HEK293T (cell line): ENCODE data around the gene RPL35A.
A peak's percentile ranks its signal among the peaks of the same experiment; 100 is the strongest.
"Not testable (repeated sequence)": the region's sequence is repeated elsewhere in the genome, so short reads cannot be mapped to it uniquely, and the experiment has no call there.

Source experiments
- CTCF ChIA-PET: fragments of 350-600 bp; formaldehyde crosslinking; extraction: SDS; loops from one replicate; lab custom pipeline; 2021; ENCODE audit warnings: antibody characterized with exemption, inconsistent platforms; lab: Yijun Ruan, JAX
- POLR2A ChIA-PET: fragments of 350-600 bp; formaldehyde crosslinking; extraction: SDS; loops from one replicate; lab custom pipeline; 2020; ENCODE audit warnings: antibody characterized with exemption, inconsistent platforms; lab: Yijun Ruan, JAX
- DNase-seq: peaks from one replicate; pipeline ENCODE4 v3.0.0; 2012; ENCODE audit warnings: mixed read lengths; ENCODE audit errors: extremely low spot score
- ARNT ChIP-seq: fragments of 450-650 bp; IDR thresholded peaks from 2 replicates; pipeline ENCODE4 v1.6.1; 2017; ENCODE audit warnings: mild to moderate bottlenecking
- BHLHE40 ChIP-seq: fragments of 450-650 bp; IDR thresholded peaks from 2 replicates; pipeline ENCODE4 v1.6.1; 2016; ENCODE audit warnings: mild to moderate bottlenecking, moderate library complexity, borderline replicate concordance
- CTBP1 ChIP-seq: fragments of 450-650 bp; IDR thresholded peaks from 2 replicates; pipeline ENCODE4 v1.6.1; 2016; ENCODE audit warnings: borderline replicate concordance
- ELF4 ChIP-seq: fragments of 450-650 bp; IDR thresholded peaks from 2 replicates; pipeline ENCODE4 v1.6.1; 2017; ENCODE audit warnings: antibody characterized with exemption
- FOXA1 ChIP-seq: fragments of 450-650 bp; IDR thresholded peaks from 2 replicates; pipeline ENCODE4 v1.6.1; 2016; ENCODE audit warnings: mild to moderate bottlenecking
- FOXK2 ChIP-seq: fragments of 450-650 bp; IDR thresholded peaks from 2 replicates; pipeline ENCODE4 v1.6.1; 2016; ENCODE audit warnings: mild to moderate bottlenecking
- FOXM1 ChIP-seq: fragments of 450-650 bp; IDR thresholded peaks from 2 replicates; pipeline ENCODE4 v1.6.1; 2017; ENCODE audit warnings: mild to moderate bottlenecking, borderline replicate concordance
- HDGF ChIP-seq: fragments of 450-650 bp; IDR thresholded peaks from 2 replicates; pipeline ENCODE4 v1.6.1; 2017; ENCODE audit warnings: antibody characterized with exemption, borderline replicate concordance
- L3MBTL2 ChIP-seq: fragments of 450-650 bp; conservative IDR thresholded peaks from 2 replicates; pipeline ENCODE4 v1.6.1; 2016; ENCODE audit warnings: mild to moderate bottlenecking
- LEF1 ChIP-seq: fragments of 450-650 bp; IDR thresholded peaks from 2 replicates; pipeline ENCODE4 v1.6.1; 2017; ENCODE audit warnings: mild to moderate bottlenecking, borderline replicate concordance
- NFRKB ChIP-seq: fragments of 450-650 bp; IDR thresholded peaks from 2 replicates; pipeline ENCODE4 v1.6.1; 2016; ENCODE audit warnings: mild to moderate bottlenecking, moderate library complexity
- PKNOX1 ChIP-seq: fragments of 450-650 bp; IDR thresholded peaks from 2 replicates; pipeline ENCODE4 v1.6.1; 2016
- SP1 ChIP-seq: fragments of 450-650 bp; IDR thresholded peaks from 2 replicates; pipeline ENCODE4 v1.6.1; 2017
- SUZ12 ChIP-seq: fragments of 450-650 bp; IDR thresholded peaks from 2 replicates; pipeline ENCODE4 v1.6.1; 2016; ENCODE audit warnings: mild to moderate bottlenecking
- TARDBP ChIP-seq: fragments of 450-650 bp; IDR thresholded peaks from 2 replicates; pipeline ENCODE4 v1.6.1; 2016
- ZNF384 ChIP-seq: fragments of 450-650 bp; IDR thresholded peaks from 2 replicates; pipeline ENCODE4 v1.6.1; 2016

Gene RPL35A

DNA sequence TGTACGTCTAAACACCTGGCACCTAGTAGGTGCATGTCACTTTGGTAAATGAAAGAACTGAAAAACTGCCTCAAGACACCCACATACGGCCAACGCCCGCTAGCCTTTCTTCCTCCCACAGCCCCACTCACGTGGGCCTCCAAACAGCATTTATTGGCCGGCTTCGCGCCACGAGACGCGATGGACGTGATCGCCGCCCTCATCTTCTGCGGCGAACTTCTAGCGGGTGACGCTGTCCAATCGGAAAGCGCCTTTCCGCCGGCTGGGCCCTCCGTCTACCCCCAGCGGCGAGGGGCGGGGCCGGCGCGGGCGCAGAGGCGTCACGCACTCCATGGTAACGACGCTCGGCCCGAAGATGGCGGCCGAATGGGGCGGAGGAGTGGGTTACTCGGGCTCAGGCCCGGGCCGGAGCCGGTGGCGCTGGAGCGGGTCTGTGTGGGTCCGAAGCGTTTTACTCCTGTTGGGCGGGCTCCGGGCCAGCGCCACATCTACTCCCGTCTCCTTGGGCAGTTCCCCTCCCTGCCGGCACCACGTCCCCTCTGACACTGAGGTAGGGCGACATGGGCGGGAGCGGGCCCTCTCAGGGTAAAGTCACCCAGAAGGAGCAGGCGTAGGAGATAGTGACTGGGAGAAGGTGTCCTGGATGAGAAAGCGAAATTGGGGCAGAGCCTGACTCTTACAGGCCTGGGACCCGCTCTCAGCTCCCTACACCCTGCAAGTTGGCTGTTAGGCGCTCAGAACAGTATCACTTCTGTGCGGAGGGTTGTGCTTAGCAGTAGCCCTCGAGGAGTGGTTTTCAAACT is 10.1 kb downstream of the RPL35A start, which contains the start of gene LMLN:
Gene LMLN (plus strand): TSS at position 327 of the 803 bp plus-strand sequence. CDS start 29 bp downstream, at position 356.
- ChIA-PET POLR2A (interaction anchor here (1.3 kb wide), 1 partner anchor 10 kb away, joined by 3 read pairs; no protein-coding TSS in a partner anchor), CTCF (no interaction called here)
- DNase-seq: peak; percentile 85
- TF ChIP-seq CTBP1 (no peak), L3MBTL2 (peak; percentile 80)

DNA sequence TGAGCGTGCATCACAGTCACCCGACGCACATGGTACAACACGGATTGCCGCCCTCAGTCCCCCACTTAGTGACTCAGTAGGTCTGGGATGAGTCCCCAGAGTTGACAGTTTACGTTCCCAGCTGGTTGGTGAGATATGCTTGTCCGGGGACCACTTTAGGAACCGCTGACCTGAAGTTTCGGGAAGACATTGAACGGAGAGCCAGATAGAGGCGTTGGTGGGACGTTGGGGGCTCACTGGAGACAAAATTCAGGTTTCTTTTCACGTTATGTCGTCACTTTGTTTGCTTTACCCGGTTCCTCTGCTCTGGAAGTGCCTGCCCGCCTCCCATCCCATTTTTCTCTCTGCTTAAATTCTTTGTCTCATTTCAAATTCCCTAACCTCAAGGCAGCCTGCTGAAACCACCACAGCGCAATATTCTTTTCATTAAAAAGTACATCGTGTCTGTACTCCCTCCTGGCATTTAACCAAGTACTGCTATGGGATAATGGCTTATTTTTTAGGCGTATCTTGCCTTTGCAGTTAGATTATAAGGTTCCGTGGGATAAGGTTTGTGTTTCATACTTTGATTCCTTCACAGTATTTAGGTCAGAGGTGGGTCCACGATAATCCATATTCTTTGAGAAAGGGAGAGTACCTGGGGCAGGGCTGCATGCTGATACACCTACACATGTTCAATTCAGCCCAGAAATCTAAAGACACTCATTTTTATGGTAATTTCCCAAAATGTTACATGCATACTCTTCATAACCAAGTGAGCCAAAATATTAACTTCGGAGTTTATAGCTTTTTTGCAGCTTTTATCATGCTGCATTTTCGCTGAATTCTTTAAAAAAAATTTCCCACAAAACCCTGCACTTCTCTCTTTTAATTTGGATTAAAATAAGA is 10.9 kb downstream of the RPL35A start:
- ChIA-PET POLR2A (no interaction called here), CTCF (interaction anchor here (0.9 kb wide), 1 partner anchor 55 kb away, joined by 3 read pairs; no protein-coding TSS in a partner anchor)
- TF ChIP-seq L3MBTL2 (peak; percentile 68), PKNOX1 (no peak)

GRCh38 chr3:197961582-197961945 is 11.6 kb downstream of the RPL35A start:
- no peak for TF ChIP-seq NFRKB
- TF ChIP-seq SP1: no peak
- TF ChIP-seq FOXM1: no peak
- TF ChIP-seq FOXK2: no peak
- no peak for TF ChIP-seq ARNT
- TF ChIP-seq LEF1: no peak
- DNase-seq: no peak
- ChIA-PET POLR2A (no interaction called here), CTCF (interaction anchor here (0.9 kb wide), 1 partner anchor 56 kb away, joined by 3 read pairs; no protein-coding TSS in a partner anchor)

More for the DNA sequence above, 10.9 kb downstream of the RPL35A start:
- DNase-seq: no peak

DNA sequence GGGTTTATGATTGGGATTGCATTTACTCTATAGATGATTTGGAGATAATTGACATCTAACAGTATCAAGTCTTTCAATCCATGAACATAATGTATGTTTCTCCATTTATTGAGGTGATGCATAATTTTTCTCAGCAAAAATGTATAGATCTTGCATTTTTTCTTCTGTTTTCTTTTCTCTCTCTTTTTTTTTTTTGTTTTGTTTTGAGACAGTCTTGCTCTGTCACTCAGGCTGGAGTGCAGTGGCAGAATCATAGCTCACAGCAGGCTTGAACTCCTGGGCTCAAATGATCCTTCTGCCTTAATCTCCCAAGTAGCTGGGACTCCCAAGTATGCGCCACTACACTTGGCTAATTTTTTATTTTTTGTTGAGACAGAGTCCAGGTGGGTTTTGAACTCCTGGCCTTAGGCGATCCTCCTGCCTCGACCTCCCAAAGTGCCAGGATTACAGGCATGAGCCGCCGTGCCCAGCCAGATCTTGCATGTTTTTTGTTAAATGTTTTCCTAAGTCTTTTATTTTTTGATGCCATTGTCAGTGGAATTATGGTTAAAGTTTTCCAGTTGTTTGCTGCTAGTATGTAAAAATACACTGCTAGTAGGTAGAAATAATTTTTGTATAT is 13.1 kb downstream of the RPL35A start:
- no peak for DNase-seq
- TF ChIP-seq PKNOX1 (peak; percentile 71), L3MBTL2 (no peak)
- ChIA-PET CTCF (no interaction called here), POLR2A (no interaction called here)

- DNase-seq, POLR2A ChIA-PET, CTCF ChIA-PET: not testable (repeated sequence)
Observed at GRCh38 chr3:197967337-197967989, 17.5 kb downstream of the RPL35A start.

DNA sequence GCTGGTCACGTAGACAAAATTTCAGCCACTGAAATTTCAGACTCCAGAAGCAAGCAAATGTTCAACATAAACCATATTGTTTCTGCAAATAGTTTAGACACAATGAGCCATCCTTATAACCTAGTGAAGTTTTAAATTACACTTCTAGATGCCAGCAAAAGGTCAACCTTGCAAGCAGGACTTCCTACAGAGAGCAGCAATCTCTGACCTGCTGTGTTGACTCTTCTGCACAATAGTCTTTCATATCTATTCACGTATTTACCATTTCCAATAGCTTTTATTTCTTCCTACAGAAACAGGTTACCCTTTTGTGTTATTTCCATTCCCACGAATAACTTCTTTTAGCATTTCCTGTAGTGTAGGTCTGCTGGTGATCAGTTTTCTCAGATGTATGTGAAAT is 20.6 kb downstream of the RPL35A start:
- POLR2A ChIA-PET: no interaction called here
- no peak for DNase-seq
- CTCF ChIA-PET: no interaction called here
- TF ChIP-seq TARDBP: no peak
- TF ChIP-seq NFRKB: no peak
- no peak for TF ChIP-seq FOXM1
- no peak for TF ChIP-seq L3MBTL2
- TF ChIP-seq FOXK2: no peak
- TF ChIP-seq ARNT: no peak
- no peak for TF ChIP-seq ELF4

GRCh38 chr3:197974016-197974415 is 24.0 kb downstream of the RPL35A start:
- CTCF ChIA-PET: no interaction called here
- no peak for DNase-seq
- TF ChIP-seq ELF4 (no peak), BHLHE40 (no peak), L3MBTL2 (no peak), FOXM1 (no peak), CTBP1 (no peak)
- POLR2A ChIA-PET: no interaction called here

DNA sequence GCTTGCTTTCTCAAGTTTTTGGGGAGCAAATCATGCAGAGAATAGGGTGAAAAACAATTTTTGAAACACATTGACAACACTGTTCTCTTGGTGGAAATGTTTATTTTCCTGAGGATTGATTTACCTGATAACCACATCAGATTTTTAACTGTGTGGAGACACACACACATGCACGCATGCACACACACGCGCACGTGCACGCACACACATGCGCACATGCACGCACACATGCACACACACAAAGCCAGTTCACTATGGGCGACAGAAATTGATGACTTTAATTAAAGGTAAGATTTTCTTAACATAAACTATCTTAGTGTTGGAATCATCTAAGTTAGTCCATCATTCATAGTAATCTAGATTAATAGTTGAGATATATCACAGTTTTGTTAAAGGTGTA is 25.3 kb downstream of the RPL35A start:
- no peak for DNase-seq
- ChIA-PET CTCF (no interaction called here), POLR2A (no interaction called here)
- TF ChIP-seq FOXA1 (no peak), FOXM1 (no peak), ARNT (no peak), L3MBTL2 (no peak), ELF4 (no peak), FOXK2 (no peak), SP1 (no peak), HDGF (no peak), SUZ12 (no peak), LEF1 (no peak), TARDBP (no peak), PKNOX1 (no peak), CTBP1 (no peak), BHLHE40 (no peak), ZNF384 (no peak), NFRKB (no peak)
